Measurements from ENCODE around the gene MPPED1. TPM values are rescaled to one million over a fixed set of nuclear protein-coding genes. Genes with fewer than 3 reads are reported as not detected.

The MPPED1 gene
- total RNA-seq, 2 experiments from 2014 or later: not detected

- no peak overlapping the region for H3K4me3 Mint-ChIP-seq
- H3K4me1 Mint-ChIP-seq: no peaks in the 10 kb centered on the region
- DNase-seq (no peak), ATAC-seq (no peak)
- ChIA-PET CTCF (no interaction called here), POLR2A (no interaction called here)
- intact Hi-C loops (cut with DNase I, micrococcal nuclease): no loop called here
- peaks cover 6% of the 10 kb centered on the region for H3K27me3 Mint-ChIP-seq
- H3K27ac Mint-ChIP-seq: no peak overlapping the region
- no peaks in the 10 kb centered on the region for H3K9me3 Mint-ChIP-seq (ENCODE audit: low read depth)
- no peaks in the 10 kb centered on the region for H3K36me3 Mint-ChIP-seq (ENCODE audit: low read depth)
These were observed 10.2 kb upstream of the MPPED1 start for GRCh38 chr22:43401661-43402060.

- no peaks in the 10 kb centered on the region for H3K36me3 Mint-ChIP-seq (ENCODE audit: low read depth)
- H3K4me1 Mint-ChIP-seq: no peaks in the 10 kb centered on the region
- no peak overlapping the region for H3K4me3 Mint-ChIP-seq
- DNase-seq: no peak
- H3K27ac Mint-ChIP-seq: no peak overlapping the region
- POLR2A ChIA-PET: no interaction called here
- CTCF ChIA-PET: no interaction called here
- intact Hi-C loops (cut with DNase I, micrococcal nuclease): no loop called here
- peaks cover 5% of the 10 kb centered on the region for H3K27me3 Mint-ChIP-seq
- ATAC-seq: no peak
- H3K9me3 Mint-ChIP-seq (ENCODE audit: low read depth): no peaks in the 10 kb centered on the region
These were observed 9.7 kb upstream of the MPPED1 start for GRCh38 chr22:43402128-43402527.

DNA sequence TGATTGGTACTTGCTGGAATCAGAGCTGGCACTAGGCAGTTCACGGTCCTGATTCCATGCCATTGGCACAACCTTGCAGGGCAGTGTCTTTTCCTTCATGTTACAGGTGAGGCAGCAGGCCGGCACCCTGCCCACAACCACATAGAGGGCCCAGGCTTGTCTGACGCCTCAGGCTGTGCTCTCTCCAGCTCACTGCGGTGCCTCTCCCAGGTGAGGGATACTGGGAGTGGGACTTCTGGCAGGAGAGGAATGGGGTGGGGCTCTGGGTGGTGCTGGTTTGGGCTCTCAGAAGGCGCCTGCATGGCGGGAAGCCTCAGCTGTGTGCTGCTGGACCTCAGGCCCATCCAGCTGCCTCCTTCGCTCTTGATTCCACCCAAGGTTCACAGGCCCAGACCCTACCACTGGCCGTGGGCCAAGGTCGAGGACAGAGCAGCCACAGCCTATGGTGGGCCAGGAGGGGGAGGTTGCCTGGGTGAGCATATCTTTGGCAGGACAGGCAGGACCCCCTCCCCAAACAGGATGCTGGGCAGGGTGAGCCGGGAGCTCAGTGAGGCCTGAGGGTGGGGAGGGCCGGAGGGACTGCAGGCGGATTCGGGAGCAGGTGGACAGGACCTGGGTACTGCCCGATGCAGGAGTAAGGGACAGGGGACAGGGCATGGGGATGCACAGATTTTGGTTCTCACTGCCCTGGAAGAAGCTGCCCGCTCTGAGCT, 7.0 kb upstream of the MPPED1 start:
- Mint-ChIP-seq H3K36me3 (ENCODE audit: low read depth) (no peaks in the 10 kb centered on the region), H3K27me3 (peaks cover 8% of the 10 kb centered on the region), H3K4me3 (no peak overlapping the region), H3K9me3 (ENCODE audit: low read depth) (no peaks in the 10 kb centered on the region), H3K4me1 (no peaks in the 10 kb centered on the region), H3K27ac (no peak overlapping the region)
- intact Hi-C loops (cut with DNase I, micrococcal nuclease): no loop called here
- ChIA-PET CTCF (no interaction called here), POLR2A (no interaction called here)
- ATAC-seq (no peak), DNase-seq (no peak)

GRCh38 chr22:43406186-43406790, 5.5 kb upstream of the MPPED1 start:
- CTCF ChIA-PET: no interaction called here
- Mint-ChIP-seq H3K9me3 (ENCODE audit: low read depth) (no peaks in the 10 kb centered on the region), H3K27ac (no peak overlapping the region), H3K4me1 (no peaks in the 10 kb centered on the region), H3K27me3 (peaks cover 20% of the 10 kb centered on the region), H3K4me3 (no peak overlapping the region), H3K36me3 (ENCODE audit: low read depth) (no peaks in the 10 kb centered on the region)
- intact Hi-C loops (cut with DNase I, micrococcal nuclease): no loop called here
- DNase-seq (no peak), ATAC-seq (no peak)
- POLR2A ChIA-PET: no interaction called here

DNA sequence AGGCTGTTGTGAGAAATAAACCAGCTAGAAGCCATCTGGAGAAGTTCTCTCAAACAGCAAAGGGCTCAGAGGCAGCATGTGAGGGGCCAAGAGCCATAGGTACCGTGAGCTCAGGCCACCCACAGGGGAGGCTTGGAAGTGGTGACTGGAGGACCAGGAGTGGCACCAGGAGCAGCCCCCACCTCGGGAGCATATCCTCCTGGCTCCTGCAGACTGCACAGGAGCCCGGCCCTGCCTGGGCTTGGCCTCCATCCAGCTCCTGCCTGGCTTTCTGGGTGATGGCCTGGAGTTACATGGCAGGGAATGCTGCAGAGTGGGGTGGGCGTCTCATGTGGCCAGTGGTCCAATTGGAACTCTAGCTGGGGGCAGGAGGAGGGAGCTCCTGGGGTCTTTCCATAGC, 4.2 kb upstream of the MPPED1 start:
- H3K27ac Mint-ChIP-seq: no peak overlapping the region
- intact Hi-C loops (cut with DNase I, micrococcal nuclease): no loop called here
- no peaks in the 10 kb centered on the region for H3K9me3 Mint-ChIP-seq (ENCODE audit: low read depth)
- POLR2A ChIA-PET: no interaction called here
- no peaks in the 10 kb centered on the region for H3K36me3 Mint-ChIP-seq (ENCODE audit: low read depth)
- no peak overlapping the region for H3K4me3 Mint-ChIP-seq
- DNase-seq: no peak
- CTCF ChIA-PET: interaction anchor here (0.6 to 0.7 kb wide), 2 partner anchors 18 to 324 kb away, joined by 3 to 5 read pairs; no protein-coding TSS in a partner anchor
- no peaks in the 10 kb centered on the region for H3K4me1 Mint-ChIP-seq
- ATAC-seq: no peak
- H3K27me3 Mint-ChIP-seq: peaks cover 21% of the 10 kb centered on the region

DNA sequence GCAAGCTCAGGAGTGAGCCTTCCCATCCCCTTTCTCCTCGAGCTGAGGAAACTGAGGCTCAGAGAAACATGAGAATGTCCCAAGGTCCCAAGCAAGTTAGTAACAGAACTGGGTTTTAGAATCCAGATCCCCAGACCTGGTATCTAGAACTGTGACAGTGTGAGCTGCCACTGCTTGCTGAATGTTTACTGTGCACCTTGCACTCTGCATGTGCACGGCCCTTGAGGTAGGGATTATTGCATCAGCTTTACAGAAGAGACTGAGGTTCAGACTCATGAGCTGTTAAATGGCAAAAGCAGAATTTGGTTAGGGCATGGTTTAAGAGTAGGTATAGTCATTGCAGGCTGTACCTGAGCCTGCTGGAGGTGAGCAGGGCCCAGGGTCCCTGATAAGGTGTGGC, 3.8 kb upstream of the MPPED1 start:
- DNase-seq (no peak), ATAC-seq (no peak)
- ChIA-PET CTCF (interaction anchor here (0.7 kb wide), 1 partner anchor 19 kb away, joined by 3 read pairs; no protein-coding TSS in a partner anchor), POLR2A (no interaction called here)
- H3K4me3 Mint-ChIP-seq: no peak overlapping the region
- H3K4me1 Mint-ChIP-seq: no peaks in the 10 kb centered on the region
- no peak overlapping the region for H3K27ac Mint-ChIP-seq
- H3K36me3 Mint-ChIP-seq (ENCODE audit: low read depth): no peaks in the 10 kb centered on the region
- peaks cover 24% of the 10 kb centered on the region for H3K27me3 Mint-ChIP-seq
- no peaks in the 10 kb centered on the region for H3K9me3 Mint-ChIP-seq (ENCODE audit: low read depth)
- intact Hi-C loops (cut with DNase I, micrococcal nuclease): no loop called here

DNA sequence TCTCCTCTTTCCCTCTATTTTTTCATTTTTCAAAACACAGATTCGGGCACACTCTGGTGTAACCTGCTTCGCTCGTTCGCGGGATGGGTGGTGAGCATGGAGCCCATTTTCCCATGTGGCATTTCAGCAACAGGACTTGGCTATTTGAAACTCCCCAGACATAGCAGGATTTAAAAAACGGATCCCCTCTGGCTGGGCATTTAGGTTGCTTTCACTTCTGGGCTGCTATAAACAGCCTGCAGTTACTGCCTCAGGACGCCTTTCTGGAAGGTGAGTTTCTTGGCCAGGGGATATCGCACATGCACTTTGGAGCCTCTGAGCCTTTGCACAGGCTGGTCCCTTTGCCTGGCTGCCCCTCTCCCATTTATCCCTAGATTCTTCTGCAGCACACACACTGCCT, 2.8 kb upstream of the MPPED1 start:
- DNase-seq (no peak), ATAC-seq (no peak)
- Mint-ChIP-seq H3K27me3 (peaks cover 34% of the 10 kb centered on the region), H3K36me3 (ENCODE audit: low read depth) (no peaks in the 10 kb centered on the region), H3K4me1 (no peaks in the 10 kb centered on the region), H3K27ac (no peak overlapping the region), H3K4me3 (no peak overlapping the region), H3K9me3 (ENCODE audit: low read depth) (no peaks in the 10 kb centered on the region)
- POLR2A ChIA-PET: no interaction called here
- CTCF ChIA-PET: interaction anchor here (0.6 kb wide), 1 partner anchor 17 kb away, joined by 4 read pairs; no protein-coding TSS in a partner anchor
- intact Hi-C loops (cut with DNase I, micrococcal nuclease): no loop called here

GRCh38 chr22:43409800-43410199, 2.0 kb upstream of the MPPED1 start:
- ATAC-seq (no peak), DNase-seq (no peak)
- CTCF ChIA-PET: no interaction called here
- Mint-ChIP-seq H3K36me3 (ENCODE audit: low read depth) (no peaks in the 10 kb centered on the region), H3K27ac (no peak overlapping the region), H3K9me3 (ENCODE audit: low read depth) (no peaks in the 10 kb centered on the region), H3K4me3 (no peak overlapping the region), H3K4me1 (no peaks in the 10 kb centered on the region), H3K27me3 (peaks cover 41% of the 10 kb centered on the region)
- intact Hi-C loops (cut with DNase I, micrococcal nuclease): no loop called here
- POLR2A ChIA-PET: no interaction called here

- intact Hi-C loops (cut with DNase I, micrococcal nuclease): no loop called here
- DNase-seq: no peak
- CTCF ChIA-PET: no interaction called here
- Mint-ChIP-seq H3K4me1 (no peaks in the 10 kb centered on the region), H3K27me3 (peaks cover 44% of the 10 kb centered on the region), H3K4me3 (no peak overlapping the region), H3K9me3 (ENCODE audit: low read depth) (no peaks in the 10 kb centered on the region), H3K36me3 (ENCODE audit: low read depth) (no peaks in the 10 kb centered on the region), H3K27ac (no peak overlapping the region)
- POLR2A ChIA-PET: no interaction called here
- ATAC-seq: no peak
These were observed 560 bp upstream of the MPPED1 start for GRCh38 chr22:43411040-43411868.

DNA sequence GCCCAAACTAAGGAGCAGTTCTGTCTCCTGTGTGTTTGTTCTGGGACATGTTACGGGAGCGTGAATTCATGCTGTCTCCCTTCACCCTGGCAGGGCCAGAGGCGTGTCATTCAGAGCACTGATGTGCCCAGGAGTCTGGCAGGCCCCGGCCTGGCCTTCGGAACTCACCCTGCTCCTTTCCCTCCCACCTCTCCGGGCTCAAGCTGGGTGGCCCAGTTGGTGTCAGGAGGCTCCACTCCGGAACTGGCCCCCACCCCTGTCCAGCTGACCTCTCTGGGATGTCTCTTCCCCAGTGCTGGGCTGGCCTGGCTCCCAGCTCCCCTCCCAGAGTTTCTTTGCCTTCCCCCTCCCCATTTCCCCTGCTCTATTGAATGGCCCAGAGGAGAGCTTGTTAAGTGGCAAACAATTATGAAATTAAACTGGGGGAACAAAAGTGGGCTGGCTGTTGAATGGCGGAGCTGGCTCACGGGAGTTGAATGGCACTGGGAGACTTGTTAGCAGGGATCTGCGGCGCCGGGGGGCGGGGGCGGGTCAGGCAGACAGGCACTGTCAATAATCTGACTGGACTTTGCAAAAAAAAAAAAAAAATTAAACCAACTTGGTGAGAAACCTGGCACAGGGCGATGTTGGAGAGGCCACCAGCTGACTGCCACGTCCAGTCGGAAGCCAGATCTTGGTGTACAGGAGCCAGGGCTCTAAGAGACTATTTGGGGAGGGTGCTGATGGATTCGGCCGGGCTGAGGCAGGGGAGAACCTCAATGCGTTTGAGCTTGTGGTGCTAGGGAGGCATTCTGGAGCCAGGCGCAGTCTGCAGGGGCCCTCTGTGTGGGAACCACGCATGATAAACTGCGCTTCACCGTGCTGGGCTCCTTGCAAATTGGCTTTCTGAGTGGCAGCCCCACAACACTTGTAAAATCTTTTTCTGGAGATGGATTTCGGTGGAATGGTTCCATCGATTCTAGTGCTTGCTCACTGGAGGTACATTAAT, 1.3 kb downstream of the MPPED1 start:
- Mint-ChIP-seq H3K4me1 (no peaks in the 10 kb centered on the region), H3K27ac (no peak overlapping the region), H3K36me3 (ENCODE audit: low read depth) (no peaks in the 10 kb centered on the region), H3K27me3 (peaks cover 44% of the 10 kb centered on the region), H3K4me3 (no peak overlapping the region), H3K9me3 (ENCODE audit: low read depth) (no peaks in the 10 kb centered on the region)
- POLR2A ChIA-PET: no interaction called here
- ATAC-seq (no peak), DNase-seq (no peak)
- intact Hi-C loops (cut with DNase I, micrococcal nuclease): no loop called here
- CTCF ChIA-PET: interaction anchor here (0.6 kb wide), 1 partner anchor 1305 kb away, joined by 5 read pairs; no protein-coding TSS in a partner anchor

DNA sequence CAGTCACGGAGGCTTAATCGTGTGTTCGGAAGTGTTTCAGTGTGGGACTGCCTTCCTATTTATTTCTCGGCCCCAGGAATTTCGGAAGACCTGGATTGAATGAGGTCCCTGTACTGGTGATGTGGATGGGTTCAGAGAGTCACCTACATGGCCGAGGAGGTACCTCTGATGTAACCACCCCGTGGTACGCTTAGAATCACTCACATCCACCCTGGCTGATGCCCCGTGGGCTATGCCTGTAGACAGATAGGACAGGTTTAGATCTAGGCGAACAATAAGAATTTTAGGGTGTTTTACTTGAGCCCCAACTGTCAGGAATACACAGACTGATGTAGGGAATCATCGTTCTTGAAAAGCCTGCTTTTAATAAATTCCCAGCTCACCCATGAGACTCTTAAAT, 2.0 kb downstream of the MPPED1 start:
- Mint-ChIP-seq H3K9me3 (ENCODE audit: low read depth) (no peaks in the 10 kb centered on the region), H3K36me3 (ENCODE audit: low read depth) (no peaks in the 10 kb centered on the region), H3K4me1 (no peaks in the 10 kb centered on the region), H3K27me3 (peaks cover 41% of the 10 kb centered on the region), H3K27ac (no peak overlapping the region), H3K4me3 (no peak overlapping the region)
- intact Hi-C loops (cut with DNase I, micrococcal nuclease): no loop called here
- ATAC-seq (no peak), DNase-seq (no peak)
- POLR2A ChIA-PET: no interaction called here
- CTCF ChIA-PET: no interaction called here
